DND-41 (cell line): ENCODE measurements around the gene LTB4R.

ENCODE experiments used
- CTCF ChIP-seq: IDR thresholded peaks from 2 replicates; pipeline ENCODE4 v1.5.1; 2012; ENCODE audit warnings: borderline replicate concordance, low read length, moderate library complexity, mild to moderate bottlenecking; ENCODE audit not compliant: poor library complexity, severe bottlenecking; ENCODE audit errors: extremely low read depth
- EZH2 ChIP-seq: IDR thresholded peaks from 3 replicates; pipeline ENCODE4 v1.6.1; 2012; ENCODE audit warnings: borderline replicate concordance, low read depth, mild to moderate bottlenecking, moderate library complexity, low read length, inconsistent platforms; ENCODE audit not compliant: severe bottlenecking

GRCh38 chr14:24283796-24284460 lies 27.4 kb upstream of the LTB4R start:
- TF ChIP-seq CTCF (no peak), EZH2 (no peak)
